ENCODE measurements around the gene FBXO31. TPM values are rescaled to one million over a fixed set of nuclear protein-coding genes. Genes with fewer than 3 reads are reported as not detected.

The FBXO31 gene
- polyA plus RNA-seq, 1 donor from 2014 or later, result 20.6 TPM

- H3K27ac ChIP-seq (ENCODE audit: low read length), result no peak overlapping the region
Measured at GRCh38 chr16:87367529-87367928, 16.0 kb downstream of the FBXO31 start.

GRCh38 chr16:87366930-87367329, 16.6 kb downstream of the FBXO31 start:
- Histone ChIP-seq H3F3A (ENCODE audit: insufficient read depth, low read length, poor library complexity, severe bottlenecking) (no peaks in the 10 kb centered on the region), H3K79me2 (replicated peaks; ENCODE audit: insufficient read depth, low read length) (no peaks in the 10 kb centered on the region), H3K9ac (ENCODE audit: low read length) (no peak overlapping the region), H2AFZ (ENCODE audit: low read depth, low read length) (no peak overlapping the region), H3K36me3 (ENCODE audit: insufficient read depth, low read length) (peaks cover 2% of the 10 kb centered on the region), H3K9me3 (ENCODE audit: low read length) (no peaks in the 10 kb centered on the region), H3K4me2 (ENCODE audit: low read length) (no peak overlapping the region), H3K9me2 (ENCODE audit: insufficient read depth, low read length) (no peaks in the 10 kb centered on the region), H4K20me1 (ENCODE audit: insufficient read depth) (no peaks in the 10 kb centered on the region), H3K4me3 (ENCODE audit: low read length) (no peak overlapping the region), H3K27me3 (ENCODE audit: insufficient read depth, low read depth, low read length) (no peaks in the 10 kb centered on the region), H3K27ac (ENCODE audit: low read length) (no peak overlapping the region)
- no peak for TF ChIP-seq RAD21 (conservative IDR thresholded peaks at IDR 0.05)
- TF ChIP-seq, protein P1, sequence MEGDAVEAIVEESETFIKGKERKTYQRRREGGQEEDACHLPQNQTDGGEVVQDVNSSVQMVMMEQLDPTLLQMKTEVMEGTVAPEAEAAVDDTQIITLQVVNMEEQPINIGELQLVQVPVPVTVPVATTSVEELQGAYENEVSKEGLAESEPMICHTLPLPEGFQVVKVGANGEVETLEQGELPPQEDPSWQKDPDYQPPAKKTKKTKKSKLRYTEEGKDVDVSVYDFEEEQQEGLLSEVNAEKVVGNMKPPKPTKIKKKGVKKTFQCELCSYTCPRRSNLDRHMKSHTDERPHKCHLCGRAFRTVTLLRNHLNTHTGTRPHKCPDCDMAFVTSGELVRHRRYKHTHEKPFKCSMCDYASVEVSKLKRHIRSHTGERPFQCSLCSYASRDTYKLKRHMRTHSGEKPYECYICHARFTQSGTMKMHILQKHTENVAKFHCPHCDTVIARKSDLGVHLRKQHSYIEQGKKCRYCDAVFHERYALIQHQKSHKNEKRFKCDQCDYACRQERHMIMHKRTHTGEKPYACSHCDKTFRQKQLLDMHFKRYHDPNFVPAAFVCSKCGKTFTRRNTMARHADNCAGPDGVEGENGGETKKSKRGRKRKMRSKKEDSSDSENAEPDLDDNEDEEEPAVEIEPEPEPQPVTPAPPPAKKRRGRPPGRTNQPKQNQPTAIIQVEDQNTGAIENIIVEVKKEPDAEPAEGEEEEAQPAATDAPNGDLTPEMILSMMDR (IDR thresholded peaks at IDR 0.05; ENCODE audit: poor library complexity, severe bottlenecking), result no peak

More at GRCh38 chr16:87367529-87367928, 16.0 kb downstream of the FBXO31 start:
- Histone ChIP-seq H3K4me2 (ENCODE audit: low read length) (no peak overlapping the region), H3K27me3 (ENCODE audit: insufficient read depth, low read depth, low read length) (no peaks in the 10 kb centered on the region), H3K9me3 (ENCODE audit: low read length) (no peaks in the 10 kb centered on the region), H3K9me2 (ENCODE audit: insufficient read depth, low read length) (no peaks in the 10 kb centered on the region), H3K36me3 (ENCODE audit: insufficient read depth, low read length) (no peaks in the 10 kb centered on the region), H2AFZ (ENCODE audit: low read depth, low read length) (no peak overlapping the region), H4K20me1 (ENCODE audit: insufficient read depth) (no peaks in the 10 kb centered on the region), H3K9ac (ENCODE audit: low read length) (no peak overlapping the region), H3K4me3 (ENCODE audit: low read length) (no peak overlapping the region), H3F3A (ENCODE audit: insufficient read depth, low read length, poor library complexity, severe bottlenecking) (no peaks in the 10 kb centered on the region), H3K79me2 (replicated peaks; ENCODE audit: insufficient read depth, low read length) (no peaks in the 10 kb centered on the region)
- TF ChIP-seq, protein P1 (IDR thresholded peaks at IDR 0.05; ENCODE audit: poor library complexity, severe bottlenecking), result no peak
- TF ChIP-seq EP300 (conservative IDR thresholded peaks at IDR 0.05; ENCODE audit: poor library complexity, severe bottlenecking) (no peak), RAD21 (conservative IDR thresholded peaks at IDR 0.05) (no peak), REST (IDR thresholded peaks at IDR 0.05; ENCODE audit: borderline replicate concordance) (no peak), POLR2AphosphoS5 (IDR thresholded peaks at IDR 0.05) (no peak)

- no peak overlapping the region for H2AFZ ChIP-seq (ENCODE audit: low read depth, low read length)
- H3K4me2 ChIP-seq (ENCODE audit: low read length), result no peak overlapping the region
- H3K9ac ChIP-seq (ENCODE audit: low read length), result no peak overlapping the region
- H3K36me3 ChIP-seq (ENCODE audit: insufficient read depth, low read length), result peaks cover 9% of the 10 kb centered on the region
- H3K27ac ChIP-seq (ENCODE audit: low read length), result no peak overlapping the region
- H3K9me2 ChIP-seq (ENCODE audit: insufficient read depth, low read length), result no peaks in the 10 kb centered on the region
- no peaks in the 10 kb centered on the region for H3K27me3 ChIP-seq (ENCODE audit: insufficient read depth, low read depth, low read length)
- no peak overlapping the region for H3K4me3 ChIP-seq (ENCODE audit: low read length)
- H3F3A ChIP-seq (ENCODE audit: insufficient read depth, low read length, poor library complexity, severe bottlenecking), result no peaks in the 10 kb centered on the region
- H3K79me2 ChIP-seq (replicated peaks; ENCODE audit: insufficient read depth, low read length), result no peaks in the 10 kb centered on the region
- no peaks in the 10 kb centered on the region for H3K9me3 ChIP-seq (ENCODE audit: low read length)
- H4K20me1 ChIP-seq (ENCODE audit: insufficient read depth), result no peaks in the 10 kb centered on the region
- TF ChIP-seq MXI1 (conservative IDR thresholded peaks at IDR 0.05; ENCODE audit: poor library complexity, severe bottlenecking) (no peak), EZH2 (IDR thresholded peaks at IDR 0.05; ENCODE audit: borderline replicate concordance, insufficient read depth, low read length, poor library complexity, severe bottlenecking) (no peak), SMC3 (conservative IDR thresholded peaks at IDR 0.05; ENCODE audit: poor library complexity) (no peak), TAF1 (IDR thresholded peaks at IDR 0.05; ENCODE audit: low read depth) (no peak), POLR2AphosphoS5 (IDR thresholded peaks at IDR 0.05) (no peak), EP300 (conservative IDR thresholded peaks at IDR 0.05; ENCODE audit: poor library complexity, severe bottlenecking) (no peak), RAD21 (conservative IDR thresholded peaks at IDR 0.05) (no peak)
- TF ChIP-seq, protein P1 (IDR thresholded peaks at IDR 0.05; ENCODE audit: poor library complexity, severe bottlenecking), result no peak
Measured at GRCh38 chr16:87366288-87366687, 17.3 kb downstream of the FBXO31 start.
